HG02870 (cell line): Measurements from ENCODE around the gene HMGXB3.
"Not testable (repeated sequence)": the region's sequence is repeated elsewhere in the genome, so short reads cannot be mapped to it uniquely, and the experiment has no call there.

Source experiments
- ATAC-seq: cut with Tn5 transposase; IDR thresholded peaks from one replicate; pipeline ENCODE4 v1.9.1; 2021; ENCODE audit warnings: mild to moderate bottlenecking, moderate library complexity; ENCODE audit not compliant: unreplicated experiment

Gene HMGXB3

DNA sequence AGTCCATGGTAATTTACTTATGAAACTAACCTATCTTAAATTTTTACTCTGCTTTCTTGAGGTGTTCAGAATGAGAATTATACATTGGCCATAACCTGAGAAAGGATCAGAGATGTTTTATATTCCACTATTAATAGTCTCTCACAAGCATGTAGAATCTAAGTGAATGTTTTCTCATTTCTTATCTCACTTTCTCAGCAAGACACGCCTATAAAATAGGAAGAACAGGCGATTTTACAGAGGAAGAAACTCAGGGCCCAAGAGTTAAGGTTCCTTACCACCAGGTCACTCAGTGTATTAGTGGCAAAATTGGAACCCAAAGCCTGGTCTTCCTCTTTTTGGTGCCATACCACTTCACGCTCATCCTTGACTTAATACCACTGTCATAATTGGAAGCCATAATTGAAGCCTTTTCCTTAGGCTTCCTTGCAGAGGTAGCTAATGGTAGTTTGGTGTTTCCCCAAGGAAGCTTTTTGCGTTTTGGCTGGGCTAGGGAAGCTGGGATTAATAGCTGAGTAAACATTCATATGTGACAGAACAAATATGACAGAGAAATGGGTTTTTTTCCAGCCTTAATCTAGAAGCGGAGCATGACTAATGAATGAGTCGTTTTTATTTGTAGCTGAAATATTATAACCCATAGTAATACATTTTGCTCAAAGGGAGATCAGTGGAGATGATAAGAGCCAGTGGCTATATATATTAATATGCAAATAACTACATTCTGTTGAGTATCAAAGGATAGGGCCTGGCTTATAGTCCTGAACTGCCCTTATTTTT is 16.9 kb downstream of the HMGXB3 start:
- ATAC-seq, result no peak

- no peak for ATAC-seq
Measured at GRCh38 chr5:150020249-150020648, 19.7 kb downstream of the HMGXB3 start.

DNA sequence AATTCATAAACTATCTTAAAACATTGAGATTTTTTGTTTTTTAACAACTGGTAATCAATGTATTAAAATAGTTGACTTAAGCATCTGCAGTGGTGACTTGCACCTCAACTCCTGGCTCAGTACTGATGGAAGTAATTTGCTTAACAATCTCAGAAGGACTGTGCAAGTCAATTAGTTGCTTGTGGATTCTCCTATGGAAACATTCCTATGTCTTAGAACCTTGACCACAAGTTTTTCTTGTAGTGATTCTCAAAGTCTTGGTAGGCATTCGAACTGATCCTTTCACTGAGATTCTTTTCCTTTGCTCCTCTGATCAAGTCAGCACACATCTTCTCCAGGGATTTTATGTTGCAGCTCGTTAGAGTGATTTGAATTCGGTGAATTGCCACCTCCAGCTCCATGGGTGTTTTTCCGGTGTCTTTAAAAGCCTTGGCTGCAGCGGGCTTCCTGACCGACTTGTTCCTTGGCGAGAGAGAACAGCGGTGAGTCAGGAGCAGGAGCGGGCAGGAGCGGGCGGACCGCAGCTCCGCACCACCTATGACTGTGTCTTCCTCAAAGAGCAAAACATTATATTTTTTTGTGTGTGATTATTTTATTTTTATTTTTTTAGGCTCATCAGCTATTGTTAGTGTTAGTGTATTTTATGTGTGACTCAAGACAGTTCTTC is 21.1 kb downstream of the HMGXB3 start:
- ATAC-seq, result no peak

DNA sequence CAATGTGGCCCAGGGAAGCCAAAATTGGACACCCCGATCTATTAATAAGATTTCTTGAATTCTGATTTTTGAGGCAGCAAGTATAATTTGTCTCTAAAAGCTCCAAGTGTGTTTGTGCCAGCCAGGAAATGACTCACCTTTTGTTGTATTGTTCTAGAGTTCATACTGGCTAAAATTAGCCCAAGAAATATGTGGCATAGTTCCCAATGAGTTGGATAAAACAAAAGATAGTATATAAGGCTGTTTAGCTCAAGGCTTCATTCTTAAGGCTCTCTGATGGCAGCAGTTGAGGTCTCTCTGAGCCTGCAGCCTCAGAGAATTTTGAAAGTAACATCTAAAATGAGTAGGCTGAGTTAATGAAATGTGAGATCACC is 21.6 kb downstream of the HMGXB3 start:
- no peak for ATAC-seq

DNA sequence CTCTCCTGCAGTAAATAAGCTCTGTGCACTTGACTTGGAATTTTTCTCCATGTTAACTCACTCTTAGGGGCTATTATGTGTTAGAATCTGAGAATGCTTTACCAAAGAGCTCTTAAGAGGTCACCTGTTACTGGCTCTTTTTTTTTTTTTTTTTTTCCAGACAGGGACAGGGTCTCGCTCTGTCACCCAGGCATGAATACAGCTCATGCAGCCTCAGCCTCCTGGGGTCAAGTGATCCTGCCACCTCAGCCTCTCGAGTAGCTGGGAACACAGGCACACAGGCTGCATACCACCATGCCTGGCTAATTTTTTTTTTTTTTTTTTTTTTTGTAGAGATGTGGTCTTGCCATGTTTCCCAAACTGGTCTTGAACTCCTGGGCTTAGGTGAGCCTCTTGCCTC is 22.1 kb downstream of the HMGXB3 start:
- no peak for ATAC-seq

DNA sequence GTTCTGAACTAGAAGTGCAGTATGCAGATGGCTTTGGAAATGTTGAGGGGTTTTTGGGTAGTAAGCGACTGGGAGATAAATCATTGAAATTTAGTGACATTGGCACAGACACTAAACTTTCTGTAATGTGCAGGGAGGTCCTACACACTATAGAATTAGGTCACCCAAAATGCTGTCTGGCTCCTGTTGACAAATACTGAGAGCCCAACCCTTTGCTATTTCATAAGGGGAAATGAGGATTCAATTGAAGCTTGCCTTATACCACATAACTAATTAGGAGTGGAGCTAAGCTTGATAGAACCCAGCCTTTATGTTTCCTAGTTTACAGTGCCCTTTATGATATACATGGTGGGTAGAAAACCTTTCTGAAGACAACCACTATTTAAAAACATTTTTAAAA is 22.6 kb downstream of the HMGXB3 start:
- no peak for ATAC-seq

GRCh38 chr5:150024346-150024984 is 23.9 kb downstream of the HMGXB3 start:
- no peak for ATAC-seq

GRCh38 chr5:150026682-150027172 is 26.2 kb downstream of the HMGXB3 start:
- no peak for ATAC-seq

DNA sequence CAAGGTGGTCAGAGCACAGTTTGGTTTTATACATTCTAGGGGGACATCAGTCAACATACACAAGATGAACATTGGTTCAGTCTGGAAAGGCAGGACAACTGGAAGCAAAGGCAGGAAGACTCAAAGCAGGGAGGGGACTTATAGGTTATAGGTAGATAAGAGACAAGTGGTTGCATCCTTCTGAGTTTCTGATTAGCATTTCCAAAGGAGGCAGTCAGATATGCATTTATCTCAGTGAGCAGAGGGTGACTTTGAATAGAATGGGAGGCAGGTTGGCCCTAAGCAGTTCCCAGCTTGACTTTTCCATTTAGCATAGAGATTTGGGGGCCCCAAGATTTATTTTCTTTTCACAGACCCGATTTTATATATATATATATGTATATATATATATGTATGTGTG is 27.5 kb downstream of the HMGXB3 start:
- ATAC-seq, result not testable (repeated sequence)

GRCh38 chr5:150033334-150033733 is 32.8 kb downstream of the HMGXB3 start:
- no peak for ATAC-seq

DNA sequence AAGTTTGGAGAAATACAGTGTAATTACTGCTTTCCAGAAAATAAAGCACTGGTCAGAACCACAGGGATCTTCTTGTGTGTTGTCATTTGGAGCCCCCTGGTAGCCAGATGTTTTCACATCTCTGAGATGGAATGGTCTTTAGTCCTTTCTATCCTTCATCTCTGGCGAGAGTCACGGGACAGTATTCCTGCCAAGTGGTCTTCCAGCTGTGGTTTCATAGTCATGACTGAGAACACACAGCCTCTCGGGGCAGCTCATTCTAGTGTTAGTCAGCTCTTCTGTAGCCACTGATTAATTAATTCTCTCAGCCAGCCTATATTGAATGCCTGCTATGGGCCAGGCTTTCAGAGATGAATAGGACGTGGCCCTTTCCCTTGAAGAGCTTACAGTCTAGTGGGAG is 34.1 kb downstream of the HMGXB3 start:
- ATAC-seq, result no peak

- peak; percentile 94 for ATAC-seq
Measured at GRCh38 chr5:150035139-150035895, 34.8 kb downstream of the HMGXB3 start.

GRCh38 chr5:150036513-150036912 is 36.0 kb downstream of the HMGXB3 start:
- no peak for ATAC-seq

GRCh38 chr5:150038547-150038946 is 38.0 kb downstream of the HMGXB3 start:
- ATAC-seq, result no peak

DNA sequence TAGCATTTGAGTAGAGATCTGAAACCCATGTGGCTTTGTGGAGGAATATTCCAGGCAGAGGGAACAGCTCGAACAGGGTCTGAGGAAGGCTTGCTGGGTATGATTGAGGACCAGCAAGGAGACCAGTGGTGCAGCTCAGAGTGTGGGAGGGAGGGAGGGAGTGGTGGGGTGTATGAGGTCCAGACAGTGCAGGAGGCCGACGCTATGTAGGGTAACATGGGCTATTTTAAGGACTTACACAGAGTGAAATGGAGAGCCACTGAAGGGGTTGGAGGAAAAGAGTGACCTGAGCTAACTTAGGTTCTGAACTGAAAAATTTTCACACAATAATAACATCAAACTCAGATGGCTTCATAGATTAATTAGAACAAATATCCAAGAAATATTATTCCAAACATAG is 41.9 kb downstream of the HMGXB3 start:
- no peak for ATAC-seq

DNA sequence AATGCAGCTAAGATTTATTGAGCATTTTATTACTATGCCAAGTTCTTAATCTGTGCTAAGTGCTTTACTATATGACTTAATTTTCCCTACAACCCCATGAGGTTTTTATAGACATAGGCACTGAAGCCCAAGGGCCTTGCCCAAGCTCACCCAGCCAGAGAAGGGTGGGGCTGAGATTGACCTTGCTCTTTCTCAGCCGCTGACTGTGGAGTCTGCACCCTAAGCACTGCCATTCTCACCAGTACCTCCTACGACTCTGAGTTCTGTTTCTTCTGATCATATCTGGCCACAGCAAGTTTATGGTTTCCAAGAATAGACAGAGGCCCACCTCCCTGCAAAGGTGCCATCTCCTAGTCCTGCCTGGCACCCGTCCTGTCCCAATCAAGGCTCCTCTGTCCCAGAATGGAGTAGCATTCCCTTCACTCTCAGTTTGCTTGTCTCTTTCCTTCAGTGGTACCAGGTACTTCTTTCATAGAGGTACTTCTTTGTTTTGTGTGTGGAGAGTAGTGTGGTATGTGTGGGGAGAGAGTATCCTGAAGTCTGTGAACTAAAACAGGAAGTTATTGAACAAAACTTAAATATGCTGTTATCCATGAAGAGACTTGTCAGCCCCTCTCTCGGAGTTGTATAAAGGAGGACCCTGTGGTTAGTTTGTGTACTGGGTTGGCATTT is 43.3 kb downstream of the HMGXB3 start:
- ATAC-seq, result no peak

DNA sequence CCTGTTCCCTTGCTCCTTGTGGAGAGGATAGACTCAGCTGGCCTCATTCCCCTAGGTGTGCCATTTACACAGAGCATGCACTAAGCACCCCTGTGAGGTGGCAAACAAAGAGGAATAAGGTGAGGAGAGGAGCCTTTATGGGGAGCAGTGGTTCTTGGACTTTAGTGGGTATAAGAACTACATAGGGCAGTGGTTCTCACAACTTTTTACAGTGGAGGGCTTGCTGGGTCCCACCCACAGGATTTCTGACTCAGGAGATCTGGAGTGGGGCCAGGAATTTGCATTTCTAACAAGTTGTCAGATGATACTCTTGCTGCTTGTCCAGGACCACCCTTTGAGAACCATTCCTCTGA is 43.8 kb downstream of the HMGXB3 start:
- ATAC-seq, result no peak

GRCh38 chr5:150044712-150045111 is 44.2 kb downstream of the HMGXB3 start:
- no peak for ATAC-seq

GRCh38 chr5:150045549-150045948 is 45.0 kb downstream of the HMGXB3 start:
- no peak for ATAC-seq

GRCh38 chr5:150046031-150046430 is 45.5 kb downstream of the HMGXB3 start:
- ATAC-seq, result no peak
